ENCODE data around the gene KRTAP10-1. TPM values are rescaled to one million over a fixed set of nuclear protein-coding genes. Genes with fewer than 3 reads are reported as not detected.

KRTAP10-1 gene
- total and polyA plus RNA-seq, 9 of the 15 experiments (the other 6 are each of a cell fraction or from before 2014, with no cell fraction given), result not detected

GRCh38 chr21:44585892-44586291 lies 45.9 kb upstream of the KRTAP10-1 start:
- FAIRE-seq (no peak), DNase-seq (ENCODE audit: extremely low read depth in 1 of 4, low spot score in 3 of 4) (no peak), ATAC-seq (no peak)
- no peak overlapping the region for H3K9ac ChIP-seq (ENCODE audit: insufficient read depth in 1 of 2, low read depth in 2 of 2, low read length in 2 of 2)
- no peak for TF ChIP-seq TRIM24 (IDR thresholded peaks at IDR 0.05)
- no peak for TF ChIP-seq NRF1 (conservative IDR thresholded peaks at IDR 0.05 in 1 of 2, IDR thresholded peaks at IDR 0.05 in 1 of 2)
- TF ChIP-seq CHD1 (IDR thresholded peaks at IDR 0.05; ENCODE audit: low read length), result no peak
- TF ChIP-seq TEAD4 (IDR thresholded peaks at IDR 0.05; ENCODE audit: low read length), result no peak
- no peak for TF ChIP-seq TEAD4 (CRISPR knock-in tag; IDR thresholded peaks at IDR 0.05; ENCODE audit: borderline replicate concordance)
- TF ChIP-seq ZBTB1 (CRISPR knock-in tag; IDR thresholded peaks at IDR 0.05; ENCODE audit: borderline replicate concordance, low read depth), result no peak
- no peak for TF ChIP-seq ZBTB11 (CRISPR knock-in tag; IDR thresholded peaks at IDR 0.05)
- no peaks in the 10 kb centered on the region for H4K20me1 ChIP-seq (replicated peaks; ENCODE audit: control insufficient read depth, insufficient read depth, low read length)
- POLR2A ChIA-PET, result no interaction called here
- H3K9me1 ChIP-seq (ENCODE audit: control insufficient read depth, insufficient read depth, low read length), result no peaks in the 10 kb centered on the region
- H3K27me3 ChIP-seq (ENCODE audit: control insufficient read depth in 2 of 2, insufficient read depth in 2 of 2, low read length in 2 of 2), result peaks cover 0 to 5% of the 10 kb centered on the region in 2 experiments; a peak in 1 of 5 replicates
- peaks cover 2% of the 10 kb centered on the region; the same call in 1 of the 2 replicates for H3K9me3 ChIP-seq (replicated peaks; ENCODE audit: control insufficient read depth, insufficient read depth, low read depth, low read length)
- H3K27ac ChIP-seq (ENCODE audit: extremely low read depth, low read depth, low read length), result no peak overlapping the region
- no peak overlapping the region for H3K4me2 ChIP-seq (ENCODE audit: insufficient read depth, low read length)
- CTCF ChIA-PET (ENCODE audit: low intra/inter-chr PET ratio), result no interaction called here
- in situ Hi-C loops (cut with MboI), result no loop called here
- H3K4me1 ChIP-seq (replicated peaks in 1 of 2; ENCODE audit: control insufficient read depth in 2 of 2, insufficient read depth in 2 of 2, low read length in 2 of 2), result peaks cover 0 to 11% of the 10 kb centered on the region in 2 experiments; a peak in 3 of 5 replicates
- intact Hi-C loops (cut with micrococcal nuclease), result no loop called here
- no TSS peak for BruUV-seq (replicated peaks)
- H2AFZ ChIP-seq (ENCODE audit: low read depth, low read length), result no peak overlapping the region
- 0% methylated on average over 3 of the region's 3 CpGs for WGBS (ENCODE audit: insufficient coverage, low coverage, missing lambda C conversion rate)
- H3K4me3 ChIP-seq, result no peak overlapping the region
- no peaks in the 10 kb centered on the region for H3K36me3 ChIP-seq (ENCODE audit: control insufficient read depth, insufficient read depth, low read length)
- H3K79me2 ChIP-seq (ENCODE audit: control insufficient read depth, insufficient read depth, low read length), result no peaks in the 10 kb centered on the region

Measured in K562 (cell line).